Neural cell (in vitro differentiated cells): ENCODE data around the gene DISP3. TPM values are rescaled to one million over a fixed set of nuclear protein-coding genes. Genes with fewer than 3 reads are reported as not detected.

Source experiments
- H2AFZ ChIP-seq: fragments of 200-600, 300-800 bp; sonication (generic), shearing (Covaris generic); 2 replicates; pipeline ENCODE4 v1.6.0; 2014; ENCODE audit warnings: low read depth, mild to moderate bottlenecking, antibody characterized with exemption, low read length, moderate library complexity
- H3F3A ChIP-seq: fragments of 200-600 bp; shearing (Covaris generic); 2 replicates; pipeline ENCODE4 v1.6.1; 2016; ENCODE audit warnings: mild to moderate bottlenecking, moderate library complexity, mixed read lengths, antibody characterized with exemption, low read length; ENCODE audit not compliant: insufficient read depth, poor library complexity, severe bottlenecking
- H3K27ac ChIP-seq: fragments of 200-600, 300-800 bp; sonication (generic), shearing (Covaris generic); 2 replicates; pipeline ENCODE4 v1.5.1; 2014; ENCODE audit warnings: mild to moderate bottlenecking, low read length, moderate library complexity
- H3K27me3 ChIP-seq: fragments of 300-800, 200-600 bp; sonication (generic), shearing (Covaris generic); 2 replicates; pipeline ENCODE4 v1.6.0; 2014; ENCODE audit warnings: mild to moderate bottlenecking, low read depth, low read length, moderate library complexity; ENCODE audit not compliant: insufficient read depth
- H3K36me3 ChIP-seq: fragments of 300-800, 200-600 bp; sonication (generic), shearing (Covaris generic); 2 replicates; pipeline ENCODE4 v1.5.1; 2014; ENCODE audit warnings: mild to moderate bottlenecking, antibody characterized with exemption, low read length, moderate library complexity; ENCODE audit not compliant: insufficient read depth
- H3K4me2 ChIP-seq: fragments of 300-800, 200-600 bp; sonication (generic), shearing (Covaris generic); 2 replicates; pipeline ENCODE4 v1.6.0; 2014; ENCODE audit warnings: mild to moderate bottlenecking, low read length
- H3K4me3 ChIP-seq: fragments of 300-800, 200-600 bp; sonication (generic), shearing (Covaris generic); 2 replicates; pipeline ENCODE4 v1.5.1; 2014; ENCODE audit warnings: mild to moderate bottlenecking, low read length, moderate library complexity
- H3K79me2 ChIP-seq: fragments of 200-600 bp; shearing (Covaris generic); replicated peaks from 2 replicates; pipeline ENCODE4 v1.6.0; 2014; ENCODE audit warnings: mild to moderate bottlenecking, low read length, moderate library complexity; ENCODE audit not compliant: insufficient read depth
- H3K9ac ChIP-seq: fragments of 300-800, 200-600 bp; sonication (generic), shearing (Covaris generic); 2 replicates; pipeline ENCODE4 v1.6.1; 2016; ENCODE audit warnings: mild to moderate bottlenecking, low read length, mixed read lengths
- H3K9me2 ChIP-seq: fragments of 200-600 bp; shearing (Covaris generic); 2 replicates; pipeline ENCODE4 v1.6.1; 2016; ENCODE audit warnings: mild to moderate bottlenecking, low read length, mixed read lengths; ENCODE audit not compliant: insufficient read depth
- H3K9me3 ChIP-seq: fragments of 200-600, 300-800 bp; sonication (generic), shearing (Covaris generic); 2 replicates; pipeline ENCODE4 v1.6.1; 2016; ENCODE audit warnings: mild to moderate bottlenecking, mixed run types, low read length, moderate library complexity, mixed read lengths
- H4K20me1 ChIP-seq: fragments of 200-600 bp; shearing (Covaris generic); 2 replicates; pipeline ENCODE4 v1.6.1; 2016; ENCODE audit warnings: mild to moderate bottlenecking, mixed run types; ENCODE audit not compliant: insufficient read depth
- MXI1 ChIP-seq: fragments of 450-650 bp; conservative IDR thresholded peaks from 2 replicates; pipeline ENCODE4 v1.6.1; 2014; ENCODE audit warnings: antibody characterized with exemption, mild to moderate bottlenecking; ENCODE audit not compliant: poor library complexity, severe bottlenecking
- POLR2AphosphoS5 ChIP-seq: IDR thresholded peaks from 2 replicates; pipeline ENCODE4 v1.6.1; 2012
- RAD21 ChIP-seq: fragments of 450-650 bp; conservative IDR thresholded peaks from 2 replicates; pipeline ENCODE4 v1.6.1; 2014; ENCODE audit warnings: antibody characterized with exemption, mild to moderate bottlenecking, moderate library complexity
- SMC3 ChIP-seq: fragments of 450-650 bp; conservative IDR thresholded peaks from 2 replicates; pipeline ENCODE4 v1.6.1; 2014; ENCODE audit warnings: antibody characterized with exemption, mild to moderate bottlenecking, moderate library complexity; ENCODE audit not compliant: poor library complexity
- TAF1 ChIP-seq: IDR thresholded peaks from 2 replicates; pipeline ENCODE4 v1.6.1; 2012; ENCODE audit warnings: low read depth
- polyA plus RNA-seq: library from polyadenylated mRNA; depleted of rRNA; stranded (reverse); fragments of >200 nt; gene quantifications from 2 replicates; pipeline ENCODE4 v1.2.3, GENCODE V29; 2014
- TF ChIP-seq, protein P1 (sequence below): IDR thresholded peaks from 2 replicates; pipeline ENCODE4 v1.6.1; 2012; ENCODE audit warnings: borderline replicate concordance
- TF ChIP-seq, protein P2 (sequence below): fragments of 450-650 bp; IDR thresholded peaks from 2 replicates; pipeline ENCODE4 v1.5.1; 2014; ENCODE audit warnings: antibody characterized with exemption, mild to moderate bottlenecking, moderate library complexity; ENCODE audit not compliant: poor library complexity, severe bottlenecking

The DISP3 gene
- polyA plus RNA-seq, 1 donor from 2014 or later = 14.9 TPM

DNA sequence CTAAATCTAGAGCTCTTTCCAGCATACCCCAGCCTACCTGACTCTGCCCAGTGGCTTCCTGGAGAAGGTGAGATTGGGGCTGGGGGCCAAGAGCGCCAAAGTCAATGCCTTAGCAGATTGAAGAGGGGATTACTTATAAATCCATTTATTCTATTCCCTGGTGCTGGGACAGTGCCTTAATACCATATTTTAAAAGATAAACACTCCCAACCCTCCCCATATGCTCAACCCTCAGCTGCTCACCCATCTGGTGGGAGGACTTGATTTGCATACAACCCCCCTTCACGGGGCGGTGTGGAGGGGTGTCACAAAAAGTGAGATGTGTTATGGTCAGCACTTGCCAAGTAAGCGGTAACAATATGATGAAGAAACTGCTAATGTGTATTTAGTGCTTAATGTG is 3.2 kb upstream of the DISP3 start:
- Histone ChIP-seq H3K79me2 (peaks cover 7% of the 10 kb centered on the region), H3K4me2 (no peak overlapping the region), H3K9me2 (no peaks in the 10 kb centered on the region), H3K36me3 (no peaks in the 10 kb centered on the region), H3K27me3 (no peaks in the 10 kb centered on the region), H3K9me3 (no peaks in the 10 kb centered on the region), H2AFZ (no peak overlapping the region), H3K4me3 (no peak overlapping the region), H3K27ac (no peak overlapping the region), H3K9ac (no peak overlapping the region), H4K20me1 (no peaks in the 10 kb centered on the region), H3F3A (no peaks in the 10 kb centered on the region)
- TF ChIP-seq, protein P1, sequence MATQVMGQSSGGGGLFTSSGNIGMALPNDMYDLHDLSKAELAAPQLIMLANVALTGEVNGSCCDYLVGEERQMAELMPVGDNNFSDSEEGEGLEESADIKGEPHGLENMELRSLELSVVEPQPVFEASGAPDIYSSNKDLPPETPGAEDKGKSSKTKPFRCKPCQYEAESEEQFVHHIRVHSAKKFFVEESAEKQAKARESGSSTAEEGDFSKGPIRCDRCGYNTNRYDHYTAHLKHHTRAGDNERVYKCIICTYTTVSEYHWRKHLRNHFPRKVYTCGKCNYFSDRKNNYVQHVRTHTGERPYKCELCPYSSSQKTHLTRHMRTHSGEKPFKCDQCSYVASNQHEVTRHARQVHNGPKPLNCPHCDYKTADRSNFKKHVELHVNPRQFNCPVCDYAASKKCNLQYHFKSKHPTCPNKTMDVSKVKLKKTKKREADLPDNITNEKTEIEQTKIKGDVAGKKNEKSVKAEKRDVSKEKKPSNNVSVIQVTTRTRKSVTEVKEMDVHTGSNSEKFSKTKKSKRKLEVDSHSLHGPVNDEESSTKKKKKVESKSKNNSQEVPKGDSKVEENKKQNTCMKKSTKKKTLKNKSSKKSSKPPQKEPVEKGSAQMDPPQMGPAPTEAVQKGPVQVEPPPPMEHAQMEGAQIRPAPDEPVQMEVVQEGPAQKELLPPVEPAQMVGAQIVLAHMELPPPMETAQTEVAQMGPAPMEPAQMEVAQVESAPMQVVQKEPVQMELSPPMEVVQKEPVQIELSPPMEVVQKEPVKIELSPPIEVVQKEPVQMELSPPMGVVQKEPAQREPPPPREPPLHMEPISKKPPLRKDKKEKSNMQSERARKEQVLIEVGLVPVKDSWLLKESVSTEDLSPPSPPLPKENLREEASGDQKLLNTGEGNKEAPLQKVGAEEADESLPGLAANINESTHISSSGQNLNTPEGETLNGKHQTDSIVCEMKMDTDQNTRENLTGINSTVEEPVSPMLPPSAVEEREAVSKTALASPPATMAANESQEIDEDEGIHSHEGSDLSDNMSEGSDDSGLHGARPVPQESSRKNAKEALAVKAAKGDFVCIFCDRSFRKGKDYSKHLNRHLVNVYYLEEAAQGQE = no peak

DNA sequence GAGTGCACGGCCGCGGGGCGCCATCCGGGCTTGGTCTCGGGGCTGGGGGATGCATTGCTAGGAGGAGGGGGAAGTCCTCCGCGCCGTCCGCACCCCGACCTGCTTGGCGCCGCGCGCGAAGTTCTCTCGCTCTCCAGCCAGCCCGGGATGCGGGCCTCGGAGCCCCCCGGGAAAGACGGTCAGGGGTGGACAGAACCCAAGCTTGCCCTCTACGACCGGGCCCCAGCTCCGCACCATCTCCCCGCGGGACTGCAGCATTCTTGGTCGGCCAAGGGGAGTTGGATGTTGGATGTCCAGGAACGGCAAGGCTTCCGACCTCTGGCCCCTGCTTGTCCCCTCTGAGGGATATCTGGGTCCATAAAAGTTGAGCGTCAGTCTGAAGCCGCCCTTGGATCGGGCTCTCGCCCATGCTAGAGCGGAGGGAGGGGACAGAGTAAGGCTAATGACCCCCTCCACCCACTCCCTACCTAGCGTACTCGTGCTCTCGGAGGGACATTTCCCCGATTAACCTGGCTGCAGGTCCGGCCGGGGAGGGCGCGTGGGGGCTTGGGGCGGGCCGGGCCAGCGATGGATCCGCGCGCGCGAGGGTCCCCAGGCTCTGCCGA is 522 bp downstream of the DISP3 start:
- Histone ChIP-seq H4K20me1 (no peaks in the 10 kb centered on the region), H3K9me3 (no peaks in the 10 kb centered on the region), H3K27ac (peak overlapping the region; percentile 76), H3F3A (no peaks in the 10 kb centered on the region), H3K79me2 (peaks cover 27% of the 10 kb centered on the region), H3K9me2 (no peaks in the 10 kb centered on the region), H3K27me3 (no peaks in the 10 kb centered on the region), H2AFZ (no peak overlapping the region), H3K4me2 (peak overlapping the region; percentile 65), H3K9ac (peak overlapping the region; percentile 83), H3K36me3 (peaks cover 4% of the 10 kb centered on the region), H3K4me3 (peak overlapping the region; percentile 99)
- TF ChIP-seq, protein P2, sequence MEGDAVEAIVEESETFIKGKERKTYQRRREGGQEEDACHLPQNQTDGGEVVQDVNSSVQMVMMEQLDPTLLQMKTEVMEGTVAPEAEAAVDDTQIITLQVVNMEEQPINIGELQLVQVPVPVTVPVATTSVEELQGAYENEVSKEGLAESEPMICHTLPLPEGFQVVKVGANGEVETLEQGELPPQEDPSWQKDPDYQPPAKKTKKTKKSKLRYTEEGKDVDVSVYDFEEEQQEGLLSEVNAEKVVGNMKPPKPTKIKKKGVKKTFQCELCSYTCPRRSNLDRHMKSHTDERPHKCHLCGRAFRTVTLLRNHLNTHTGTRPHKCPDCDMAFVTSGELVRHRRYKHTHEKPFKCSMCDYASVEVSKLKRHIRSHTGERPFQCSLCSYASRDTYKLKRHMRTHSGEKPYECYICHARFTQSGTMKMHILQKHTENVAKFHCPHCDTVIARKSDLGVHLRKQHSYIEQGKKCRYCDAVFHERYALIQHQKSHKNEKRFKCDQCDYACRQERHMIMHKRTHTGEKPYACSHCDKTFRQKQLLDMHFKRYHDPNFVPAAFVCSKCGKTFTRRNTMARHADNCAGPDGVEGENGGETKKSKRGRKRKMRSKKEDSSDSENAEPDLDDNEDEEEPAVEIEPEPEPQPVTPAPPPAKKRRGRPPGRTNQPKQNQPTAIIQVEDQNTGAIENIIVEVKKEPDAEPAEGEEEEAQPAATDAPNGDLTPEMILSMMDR = no peak
- peak; percentile 85 for TF ChIP-seq MXI1
- TF ChIP-seq POLR2AphosphoS5 = peak; percentile 1

DNA sequence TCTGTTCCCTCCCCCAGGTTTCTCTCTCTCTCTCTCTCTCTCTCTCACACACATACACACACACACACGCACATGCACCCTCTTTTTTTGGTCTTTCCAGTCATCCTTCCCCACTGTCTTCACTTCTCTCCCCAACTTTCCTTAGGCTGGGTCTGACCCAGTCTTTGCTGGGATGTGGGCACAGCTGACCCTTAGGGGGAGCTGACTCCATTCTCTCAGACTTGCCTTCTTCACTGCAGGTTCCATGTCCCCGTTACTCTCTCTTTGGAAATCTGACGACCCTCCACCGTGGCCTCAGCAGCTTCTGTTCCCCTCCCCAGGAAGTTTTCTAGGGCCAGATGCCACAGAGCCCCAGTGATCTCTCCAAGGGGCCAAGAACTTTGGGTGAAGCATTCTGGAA is 2.1 kb downstream of the DISP3 start:
- H4K20me1 ChIP-seq = no peaks in the 10 kb centered on the region
- peak overlapping the region; percentile 99 for H3K4me3 ChIP-seq
- TF ChIP-seq, protein P1 = no peak
- TF ChIP-seq, protein P2 = peak; percentile 17
- no peak for TF ChIP-seq POLR2AphosphoS5
- TF ChIP-seq TAF1 = no peak
- peak; percentile 4 for TF ChIP-seq SMC3
- no peak for TF ChIP-seq MXI1
- TF ChIP-seq RAD21 = peak; percentile 20
- H3K27me3 ChIP-seq = no peaks in the 10 kb centered on the region
- H3K36me3 ChIP-seq = peaks cover 4% of the 10 kb centered on the region
- H3K27ac ChIP-seq = no peak overlapping the region
- H3K79me2 ChIP-seq = peaks cover 27% of the 10 kb centered on the region
- H3F3A ChIP-seq = no peaks in the 10 kb centered on the region
- no peaks in the 10 kb centered on the region for H3K9me2 ChIP-seq
- peak overlapping the region; percentile 68 for H3K4me2 ChIP-seq
- peak overlapping the region; percentile 83 for H3K9ac ChIP-seq
- no peak overlapping the region for H2AFZ ChIP-seq
- H3K9me3 ChIP-seq = no peaks in the 10 kb centered on the region
